Stimulated activated CD4-positive, alpha-beta T cell treated with anti-CD3 and anti-CD28 coated beads, TNF-alpha, amount 100 ng/mL, for 48 hours (primary cell): Measurements from ENCODE around the gene ACVR2A.

Experiments used
- DNase-seq, 3 donors: peaks; one replicate each; pipeline ENCODE4 v3.0.0-alpha.2; 2020; ENCODE audit warnings: low read depth in 3 of 3

Gene ACVR2A

DNA sequence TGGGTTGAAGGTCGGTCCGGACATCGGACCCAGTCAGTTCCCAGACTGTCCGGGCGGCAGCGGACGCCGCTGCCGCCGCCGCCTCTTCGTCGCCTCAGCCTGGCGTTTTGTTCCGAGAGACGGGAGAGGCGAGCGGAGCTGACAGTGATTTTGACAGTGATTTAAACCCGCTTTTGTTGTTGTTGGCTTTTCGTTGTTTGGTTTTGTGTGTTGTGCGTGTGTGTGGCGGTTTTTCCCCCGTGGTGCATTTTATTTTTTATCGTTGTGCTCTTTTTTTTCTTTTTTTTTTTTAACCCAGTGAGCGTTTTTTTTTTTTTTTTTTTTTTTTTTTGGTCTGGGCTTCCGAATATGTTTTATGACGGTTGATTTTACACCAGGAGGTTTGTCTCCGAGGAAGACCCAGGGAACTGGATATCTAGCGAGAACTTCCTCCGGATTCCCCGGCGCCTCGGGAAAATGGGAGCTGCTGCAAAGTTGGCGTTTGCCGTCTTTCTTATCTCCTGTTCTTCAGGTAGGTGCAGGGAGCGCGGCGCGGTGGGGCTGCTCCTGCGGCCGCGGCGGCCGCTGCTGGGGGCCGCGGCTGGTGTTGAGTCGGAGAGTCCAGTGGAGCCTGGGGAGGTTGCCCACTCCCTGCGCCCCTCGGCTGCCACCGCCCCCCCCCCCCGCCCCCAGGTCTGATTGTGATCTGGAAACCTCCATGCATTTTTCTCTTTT lies at the start of gene ACVR2A:
TSS of gene ACVR2A (plus strand) at position 333 of the 714 bp plus-strand sequence. CDS start at position 457, 124 bp downstream.
- DNase-seq, result no peak

DNA sequence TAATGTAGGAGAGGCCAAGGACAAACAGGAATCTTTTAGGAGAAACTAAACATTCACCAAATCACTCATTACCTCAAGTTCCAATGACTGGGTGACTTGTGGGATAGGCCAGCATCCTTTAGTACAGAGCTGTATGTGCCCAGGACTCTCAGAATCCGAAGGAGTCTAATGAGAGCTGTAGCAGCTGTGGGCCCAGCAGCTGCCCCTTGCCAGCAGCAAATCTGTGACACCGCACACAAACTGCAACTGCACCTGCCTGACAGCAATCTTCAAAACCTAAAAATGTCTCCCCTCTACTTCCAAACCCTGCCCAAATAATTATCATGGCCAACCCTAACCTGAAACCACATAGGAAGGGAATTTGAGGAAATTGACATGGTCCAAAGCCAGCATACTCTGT lies 44.5 kb upstream of the ACVR2A start:
- DNase-seq, result no peak

GRCh38 chr2:147806846-147807245 lies 38.0 kb upstream of the ACVR2A start:
- no peak for DNase-seq

DNA sequence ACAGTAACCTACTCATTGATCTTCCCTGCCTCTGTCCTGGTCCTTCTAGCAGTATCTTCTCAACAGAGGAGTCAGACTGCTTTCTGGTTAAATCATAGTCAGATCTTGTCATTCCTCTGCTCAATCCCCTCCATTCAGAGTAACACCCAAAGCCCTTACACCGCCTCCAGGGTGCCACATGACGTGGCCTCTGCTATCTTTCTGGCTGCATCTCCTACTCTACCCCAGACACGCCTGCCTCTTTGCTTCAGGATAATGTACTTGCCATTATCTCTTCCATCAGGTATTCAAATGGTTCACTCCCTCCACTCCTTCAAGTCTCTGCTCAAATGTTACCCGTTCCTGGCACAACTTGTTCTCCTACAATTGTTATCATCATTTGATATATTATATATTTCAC lies 36.3 kb upstream of the ACVR2A start:
- no peak for DNase-seq

GRCh38 chr2:147810883-147811765 lies 33.7 kb upstream of the ACVR2A start:
- no peak for DNase-seq

DNA sequence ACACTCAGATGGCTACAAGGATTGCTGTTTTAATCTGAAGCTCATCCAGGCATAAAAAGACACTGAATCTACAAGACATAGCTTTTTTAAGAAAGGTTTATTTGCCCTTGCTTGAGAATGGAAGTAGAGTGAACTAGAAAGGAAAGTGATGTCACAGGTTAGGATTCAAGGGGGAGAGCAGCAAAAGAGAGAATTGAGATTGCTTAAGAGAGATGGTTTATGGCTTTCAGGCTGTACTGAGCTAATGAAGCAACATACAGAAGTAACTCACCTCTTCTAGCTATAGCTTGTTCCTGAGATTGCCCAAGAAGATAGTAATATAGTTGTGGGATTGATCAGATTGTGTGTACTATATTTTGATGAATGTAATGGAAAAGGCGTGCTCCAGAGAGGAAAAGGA lies 26.1 kb upstream of the ACVR2A start:
- DNase-seq, result no peak

DNA sequence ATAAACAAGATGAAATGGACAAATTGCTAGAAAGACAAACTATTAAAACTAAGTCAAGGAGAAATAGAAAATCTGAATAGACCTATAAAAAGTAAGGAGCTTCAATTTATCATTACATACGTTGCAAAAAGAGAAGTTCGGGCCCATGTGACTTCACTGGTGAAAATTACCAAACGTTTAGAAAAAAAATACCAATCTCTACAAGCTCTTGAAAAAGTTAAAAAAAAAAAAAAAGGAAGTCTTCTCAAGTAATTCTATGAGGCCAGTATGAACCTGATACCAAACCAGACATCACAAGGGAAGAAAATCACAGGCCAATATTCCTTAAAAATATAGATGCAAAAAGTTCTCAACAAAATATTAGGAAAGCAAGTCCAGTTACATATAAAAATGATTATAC lies 20.2 kb upstream of the ACVR2A start:
- DNase-seq, result no peak

DNA sequence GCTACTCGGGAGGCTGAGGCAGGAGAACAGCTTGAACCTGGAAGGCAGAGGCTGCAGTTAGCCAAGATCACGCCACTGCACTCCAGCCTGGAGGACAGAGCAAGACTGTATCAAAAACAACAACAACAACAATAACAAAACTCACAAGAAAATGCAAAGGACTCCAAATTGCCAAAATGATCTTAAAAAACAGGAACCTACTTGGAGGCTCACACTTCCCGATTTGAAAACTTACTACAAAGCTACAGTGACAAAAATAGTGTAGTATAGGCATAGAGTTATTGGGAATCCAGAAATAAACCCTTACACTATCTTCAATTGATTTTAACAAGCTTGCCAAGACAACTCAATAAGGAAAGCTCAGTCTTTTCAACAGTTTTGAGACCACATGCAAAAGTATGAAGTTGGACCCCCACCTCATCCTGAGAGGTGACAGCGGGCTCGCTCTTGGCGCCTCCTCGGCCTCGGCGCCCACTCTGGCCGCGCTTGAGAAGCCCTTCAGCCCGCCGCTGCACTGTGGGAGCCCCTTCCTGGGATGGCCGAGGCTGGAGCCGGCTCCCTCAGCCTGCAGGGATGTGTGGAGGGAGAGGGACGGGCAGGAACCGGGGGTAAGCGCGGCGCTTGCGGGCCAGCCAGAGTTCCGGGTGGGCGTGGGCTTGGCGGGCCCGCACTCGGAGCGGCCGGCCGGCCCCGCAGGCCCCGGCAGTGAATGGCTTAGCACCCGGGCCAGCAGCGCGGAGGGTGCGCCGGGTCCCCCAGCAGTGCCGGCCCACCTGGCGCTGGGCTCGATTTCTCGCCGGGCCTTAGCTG lies 18.3 kb upstream of the ACVR2A start:
- no peak for DNase-seq

- no peak for DNase-seq
Measured at GRCh38 chr2:147827088-147827375, 17.8 kb upstream of the ACVR2A start.

DNA sequence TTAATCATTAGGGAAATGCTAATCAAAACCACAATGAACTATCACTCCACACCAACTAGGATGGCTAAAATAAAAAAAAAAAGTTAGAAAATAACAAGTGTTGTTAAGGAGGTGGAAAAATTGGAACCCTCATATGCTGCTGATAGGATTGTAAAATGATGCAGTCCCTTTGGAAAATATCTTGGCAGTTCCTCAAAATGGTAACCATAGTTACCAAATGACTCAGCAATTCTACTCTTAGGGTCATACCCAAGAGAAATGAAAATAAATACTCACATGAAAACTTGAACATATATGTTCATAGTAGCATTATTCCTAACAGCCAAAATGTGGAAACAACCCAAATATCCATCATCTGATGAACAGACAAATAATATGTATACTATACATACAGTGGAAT lies 15.7 kb upstream of the ACVR2A start:
- no peak for DNase-seq

- DNase-seq, result no peak
Measured at GRCh38 chr2:147836099-147836498, 8.7 kb upstream of the ACVR2A start.

DNA sequence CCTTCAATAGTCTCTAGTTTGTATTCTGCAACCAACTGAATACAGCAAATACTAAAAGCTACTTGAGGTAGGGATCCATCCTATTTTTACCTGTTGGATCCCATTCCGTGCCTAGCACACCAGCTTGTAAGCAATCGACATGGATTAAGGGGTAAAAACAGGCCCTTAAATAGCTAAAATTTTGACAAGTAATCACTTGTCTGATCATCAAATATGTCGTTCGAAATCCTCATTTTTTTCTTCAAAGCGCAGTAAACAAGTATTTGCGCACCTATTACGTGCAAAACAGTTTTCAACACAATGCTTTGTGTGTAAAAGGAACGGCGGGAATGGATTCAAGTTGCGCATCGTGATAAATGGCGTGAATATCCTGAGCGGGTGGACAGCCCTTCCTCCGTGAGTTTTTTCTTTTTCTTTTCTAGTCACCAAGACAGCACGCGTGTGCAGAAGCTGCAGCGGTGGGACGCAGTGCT lies 1.4 kb upstream of the ACVR2A start:
- DNase-seq, result no peak

DNA sequence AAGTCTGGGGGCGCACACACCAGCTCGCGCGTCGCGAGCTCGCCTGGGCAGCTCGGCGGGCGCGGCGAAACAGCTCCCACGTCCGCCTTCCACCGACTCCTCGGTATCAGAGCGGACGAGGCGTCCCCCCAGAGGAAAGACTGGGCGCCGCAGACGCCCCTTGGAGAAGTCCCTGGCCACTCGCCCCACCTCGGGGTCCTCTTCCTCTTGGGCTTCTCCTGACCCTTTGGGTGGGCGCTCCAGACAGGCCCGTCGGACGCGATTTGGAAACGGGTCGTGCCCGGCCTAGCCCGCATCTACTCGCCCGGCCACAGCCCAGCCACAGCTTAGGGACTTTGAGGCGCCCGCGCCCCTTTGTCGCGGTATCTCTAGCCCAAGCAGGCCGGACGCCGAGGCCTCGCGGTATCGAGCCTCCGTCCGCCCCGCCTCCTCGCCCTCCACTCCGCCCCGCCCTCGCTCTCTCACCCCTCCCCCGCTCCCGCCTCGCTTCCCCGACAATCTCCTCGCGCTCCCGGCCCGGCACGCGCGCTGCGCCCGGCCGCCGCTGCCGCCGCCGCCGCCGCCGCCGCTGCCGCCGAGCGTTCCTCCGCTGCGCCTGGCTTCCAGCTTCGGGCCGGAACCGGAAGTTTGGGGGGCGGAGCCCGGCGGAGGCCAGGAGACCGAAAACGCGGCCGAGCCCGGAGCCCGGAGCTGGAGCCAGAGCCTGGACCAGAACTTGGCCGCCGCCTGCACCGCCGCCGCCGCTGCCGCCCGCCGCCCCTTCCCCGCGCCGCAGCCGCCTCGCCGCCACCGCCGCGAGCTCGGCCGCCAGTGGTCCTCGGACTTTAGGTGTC lies 749 bp upstream of the ACVR2A start:
- DNase-seq, result peak; percentile 78 to 80 (median 79)

- peak; percentile 18 to 43 (median 21) for DNase-seq
Measured at GRCh38 chr2:147845411-147845971, 662 bp downstream of the ACVR2A start.

GRCh38 chr2:147846412-147847081 lies 1.7 kb downstream of the ACVR2A start:
- no peak for DNase-seq

GRCh38 chr2:147847746-147848391 lies 3.0 kb downstream of the ACVR2A start:
- no peak for DNase-seq

GRCh38 chr2:147850838-147851237 lies 6.0 kb downstream of the ACVR2A start:
- DNase-seq, result no peak

DNA sequence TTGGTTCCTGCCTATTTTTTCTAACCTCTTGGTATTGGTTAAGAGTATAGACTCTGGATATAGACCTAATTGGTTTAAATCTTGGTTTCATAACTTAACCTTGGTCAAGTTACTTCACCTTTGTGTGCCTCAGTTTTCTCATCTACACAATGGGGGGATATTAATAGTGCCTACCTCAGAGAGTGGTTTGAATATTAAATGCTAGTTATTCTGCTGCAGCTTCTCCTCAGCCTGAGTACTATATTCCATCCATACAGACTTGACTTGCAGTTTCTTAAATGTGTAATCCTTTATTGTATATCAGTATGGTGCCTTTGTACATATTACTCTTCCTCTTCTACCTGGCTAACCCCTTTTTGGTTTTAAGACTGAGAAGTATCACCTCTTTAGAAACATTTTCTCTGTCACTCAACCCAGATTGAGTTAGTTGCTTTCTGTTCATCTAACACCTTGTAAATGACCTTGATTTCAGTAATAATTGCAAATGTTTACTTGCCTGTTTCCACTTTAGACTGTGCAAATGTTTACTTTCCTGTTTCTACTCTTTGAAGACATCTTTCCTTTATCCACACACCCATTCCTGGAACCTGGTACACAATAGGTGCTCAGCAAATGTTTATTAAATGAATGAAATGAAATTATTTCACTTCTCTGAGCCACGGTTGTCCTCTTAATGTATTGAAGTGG lies 6.6 kb downstream of the ACVR2A start:
- DNase-seq, result no peak

DNA sequence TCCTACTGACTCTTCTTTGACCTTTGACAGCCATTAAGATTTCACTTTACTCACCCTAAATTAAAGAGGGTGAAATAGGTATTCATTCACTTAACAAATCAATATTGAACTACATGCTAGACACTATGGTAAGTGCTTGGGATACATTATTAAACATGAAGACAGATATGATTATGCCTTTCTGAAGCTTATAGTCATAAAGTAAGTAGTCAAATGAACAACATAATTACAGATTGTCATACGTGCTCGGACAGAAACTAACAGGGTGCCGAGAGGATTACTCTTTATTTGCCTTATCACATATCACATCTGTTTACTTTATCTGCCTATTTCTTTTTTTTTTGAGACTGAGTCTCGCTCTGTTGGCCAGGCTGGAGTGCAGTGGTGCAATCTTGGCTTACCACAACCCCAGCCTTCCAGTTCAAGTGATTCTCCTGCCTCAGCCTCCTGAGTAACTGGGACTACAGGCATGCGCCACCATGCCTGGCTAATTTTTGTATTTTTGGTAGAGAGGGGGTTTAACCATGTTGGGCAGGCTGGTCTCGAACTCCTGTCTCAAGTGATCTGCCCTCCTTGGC lies 9.8 kb downstream of the ACVR2A start:
- no peak for DNase-seq
